ENCODE data around the gene ARHGEF6.

GRCh38 chrX:136797787-136798186 lies 17.1 kb upstream of the ARHGEF6 start:
- no peak for TF ChIP-seq POLR2A (IDR thresholded peaks at IDR 0.05)
- no peak for TF ChIP-seq CTCF (IDR thresholded peaks at IDR 0.05)

All from Peyer's patch (tissue), 4 donors.